GM10847 (cell line): ENCODE results near the gene GJC2.

Experiments used
- POLR2A ChIP-seq: IDR thresholded peaks from 2 replicates; pipeline ENCODE4 v1.6.1; 2011; ENCODE audit not compliant: insufficient read length; ENCODE audit errors: extremely low read depth

The GJC2 gene

GRCh38 chr1:228168563-228169270 lies 19.0 kb downstream of the GJC2 start:
- TF ChIP-seq POLR2A: no peak

- no peak for TF ChIP-seq POLR2A
Measured at GRCh38 chr1:228169345-228169744, 19.6 kb downstream of the GJC2 start.

DNA sequence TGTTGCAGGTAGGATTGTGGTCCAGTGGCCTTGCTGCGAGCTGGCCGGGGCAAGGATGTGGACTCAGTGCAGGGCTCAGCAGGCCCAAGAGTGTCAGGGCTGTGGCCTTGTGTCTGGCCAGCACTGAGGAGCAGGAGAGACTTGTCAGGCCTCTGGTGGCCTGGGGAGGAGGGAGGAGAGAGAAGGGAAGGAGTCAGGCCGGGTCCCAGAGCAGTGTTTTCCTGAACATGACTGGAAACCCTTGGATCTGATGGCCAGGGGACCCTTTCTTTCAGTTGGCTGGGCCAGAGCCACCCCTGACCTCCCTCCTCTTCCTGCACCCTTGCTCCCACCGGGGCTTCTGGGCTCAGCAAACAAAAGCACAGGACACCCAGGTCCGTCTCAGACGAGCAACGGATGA lies 20.9 kb downstream of the GJC2 start:
- TF ChIP-seq POLR2A: no peak

DNA sequence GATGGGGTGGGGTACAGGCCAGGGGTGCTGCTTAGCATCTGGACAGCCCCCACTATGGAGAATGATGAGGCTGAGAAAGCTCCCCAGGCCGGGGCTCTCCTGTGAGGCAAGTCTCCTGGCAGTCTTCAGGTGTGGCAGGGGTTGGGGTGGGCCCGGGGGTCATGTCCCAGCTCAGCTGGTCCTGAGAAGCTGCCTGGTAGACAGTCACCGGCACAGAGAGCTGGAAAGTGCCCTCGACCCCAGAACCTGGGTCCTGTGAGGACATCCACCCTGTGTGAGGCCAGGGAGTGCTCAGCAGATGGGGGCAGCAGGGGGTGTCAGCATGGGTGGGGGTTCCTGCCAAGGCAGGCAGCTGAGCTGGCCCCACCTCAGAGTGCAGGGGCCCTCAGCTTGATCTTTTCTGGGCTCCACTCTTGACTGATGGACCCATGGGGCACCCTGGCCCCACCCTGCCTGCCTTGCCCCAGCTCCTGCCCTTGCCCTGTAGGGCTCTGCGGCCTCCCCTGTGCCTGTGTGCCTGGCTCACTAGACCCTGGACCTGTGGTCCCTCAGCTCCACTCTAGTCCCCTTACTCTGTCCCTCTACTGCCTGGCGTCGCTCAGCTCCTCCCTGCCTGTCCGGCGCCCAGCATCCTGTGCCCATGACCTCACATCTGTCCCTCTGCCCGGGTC lies 21.6 kb downstream of the GJC2 start:
- TF ChIP-seq POLR2A: no peak

- TF ChIP-seq POLR2A: no peak
Measured at GRCh38 chr1:228172591-228173527, 23.1 kb downstream of the GJC2 start.

- no peak for TF ChIP-seq POLR2A
Measured at GRCh38 chr1:228174482-228175315, 25.0 kb downstream of the GJC2 start.

GRCh38 chr1:228175316-228176023 lies 25.7 kb downstream of the GJC2 start:
- TF ChIP-seq POLR2A: no peak

DNA sequence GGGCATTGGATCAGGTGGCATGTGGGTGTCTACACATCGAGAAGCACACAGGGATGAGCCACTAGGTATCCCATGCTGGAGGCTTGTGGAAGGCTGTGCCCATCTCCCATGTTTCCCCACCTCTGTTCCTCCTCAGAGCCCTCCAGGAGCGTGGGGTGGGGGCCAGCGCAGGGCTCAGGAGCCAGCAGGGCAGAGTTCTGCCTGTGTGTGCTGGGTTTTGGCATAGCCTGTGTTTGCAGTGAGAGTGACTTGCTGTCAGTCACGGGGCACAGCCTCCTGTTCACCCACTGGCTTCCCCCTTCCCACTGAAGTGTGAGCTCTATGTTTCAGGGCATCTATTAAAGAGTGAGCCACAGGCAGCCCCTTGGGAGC lies 26.3 kb downstream of the GJC2 start:
- no peak for TF ChIP-seq POLR2A

DNA sequence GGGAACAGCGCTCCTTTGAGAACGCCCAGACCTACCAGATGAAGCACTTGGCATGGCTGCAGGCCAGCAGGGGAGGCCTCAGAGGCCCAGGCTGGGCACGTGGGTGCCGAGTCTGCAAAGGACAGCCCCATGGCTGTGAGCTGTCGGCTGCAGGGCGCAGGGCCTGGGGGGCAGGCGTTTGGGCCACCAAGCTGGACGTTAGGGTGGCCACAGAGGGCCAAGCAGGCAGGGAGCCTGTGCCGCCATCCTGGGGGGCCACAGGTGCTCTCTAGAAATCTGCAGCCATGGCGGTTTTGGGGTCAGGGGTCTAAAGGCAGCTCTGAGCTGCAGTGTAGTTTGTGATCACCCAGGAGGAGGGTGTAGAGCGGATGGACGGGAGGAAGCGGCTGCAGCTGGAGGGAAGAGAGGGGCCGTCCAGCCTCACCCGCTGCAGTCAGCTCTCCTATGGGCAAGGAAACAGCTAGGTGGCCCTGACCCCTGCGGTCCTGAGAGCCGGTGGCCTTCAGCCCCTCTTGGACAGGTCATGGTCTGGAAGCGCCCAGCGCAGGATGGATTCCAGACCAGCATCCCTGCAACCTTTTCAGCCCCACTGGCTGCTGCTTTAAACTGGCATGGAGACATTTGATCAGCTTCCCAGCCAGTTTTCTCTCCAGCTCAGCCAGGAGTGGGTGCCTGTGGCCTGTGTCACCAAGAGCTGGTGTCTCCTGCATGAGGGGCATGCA lies 26.9 kb downstream of the GJC2 start:
- TF ChIP-seq POLR2A: no peak

DNA sequence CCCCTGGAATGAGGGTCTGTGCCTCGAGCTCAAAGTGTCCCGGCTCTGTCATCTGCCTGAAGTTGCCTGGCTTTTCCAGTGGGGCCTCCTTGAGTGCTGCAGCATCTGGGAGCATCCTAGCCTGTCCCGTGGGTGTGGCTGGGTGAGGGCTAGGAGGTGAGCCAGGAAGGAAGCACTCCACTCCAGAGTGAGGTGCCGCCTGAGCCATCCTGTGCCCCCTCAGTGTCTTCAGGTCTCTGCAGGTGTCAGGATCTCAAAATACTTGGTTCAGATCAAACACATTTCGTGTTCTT lies 27.4 kb downstream of the GJC2 start:
- TF ChIP-seq POLR2A: no peak

DNA sequence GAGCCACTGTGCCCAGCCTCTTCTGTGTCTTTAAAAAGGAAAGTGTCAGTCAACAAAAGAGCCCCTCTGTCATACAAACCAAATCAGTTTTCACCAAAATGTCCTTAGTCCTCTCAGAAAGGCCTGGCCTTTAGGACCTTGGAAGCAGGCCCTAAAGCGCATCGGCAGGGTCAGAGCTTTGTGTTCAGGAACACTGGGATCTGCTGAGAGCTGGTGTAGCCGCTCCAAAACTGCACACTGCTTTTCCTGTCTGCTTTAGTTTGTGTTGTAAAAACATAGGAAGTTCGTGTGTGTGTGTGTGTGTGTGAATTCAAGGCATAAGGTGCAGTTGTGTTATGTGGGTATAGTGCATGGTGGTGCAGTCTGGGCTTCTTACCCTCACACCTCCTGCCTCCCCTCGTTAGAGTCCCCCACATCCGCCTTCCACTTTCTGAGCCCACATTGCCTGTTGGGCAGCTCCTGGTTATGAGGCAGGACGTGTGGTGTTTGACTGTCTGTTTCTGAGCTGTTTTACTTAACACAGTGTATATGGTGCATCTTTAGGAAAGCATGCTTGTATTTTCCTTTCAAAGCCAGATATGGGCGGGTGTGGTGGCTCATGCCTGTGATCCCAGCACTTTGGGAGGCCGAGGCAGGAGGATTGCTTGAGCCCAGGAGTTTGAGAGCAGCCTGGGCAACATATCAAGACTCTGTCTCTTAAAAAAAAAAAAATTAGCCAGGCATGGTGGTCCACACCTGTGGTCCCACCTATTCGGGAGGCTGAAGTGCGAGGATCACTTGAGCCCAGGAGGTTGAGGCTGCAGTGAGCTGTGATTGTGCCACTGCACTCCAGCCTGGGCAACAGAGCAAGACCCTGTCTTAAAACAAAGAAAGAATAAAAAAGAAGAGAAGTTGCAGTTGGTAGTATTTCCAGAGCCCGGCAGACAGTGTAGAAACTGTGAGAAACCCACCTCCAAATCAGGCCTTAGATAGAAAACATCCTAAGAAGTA lies 28.3 kb downstream of the GJC2 start:
- no peak for TF ChIP-seq POLR2A

DNA sequence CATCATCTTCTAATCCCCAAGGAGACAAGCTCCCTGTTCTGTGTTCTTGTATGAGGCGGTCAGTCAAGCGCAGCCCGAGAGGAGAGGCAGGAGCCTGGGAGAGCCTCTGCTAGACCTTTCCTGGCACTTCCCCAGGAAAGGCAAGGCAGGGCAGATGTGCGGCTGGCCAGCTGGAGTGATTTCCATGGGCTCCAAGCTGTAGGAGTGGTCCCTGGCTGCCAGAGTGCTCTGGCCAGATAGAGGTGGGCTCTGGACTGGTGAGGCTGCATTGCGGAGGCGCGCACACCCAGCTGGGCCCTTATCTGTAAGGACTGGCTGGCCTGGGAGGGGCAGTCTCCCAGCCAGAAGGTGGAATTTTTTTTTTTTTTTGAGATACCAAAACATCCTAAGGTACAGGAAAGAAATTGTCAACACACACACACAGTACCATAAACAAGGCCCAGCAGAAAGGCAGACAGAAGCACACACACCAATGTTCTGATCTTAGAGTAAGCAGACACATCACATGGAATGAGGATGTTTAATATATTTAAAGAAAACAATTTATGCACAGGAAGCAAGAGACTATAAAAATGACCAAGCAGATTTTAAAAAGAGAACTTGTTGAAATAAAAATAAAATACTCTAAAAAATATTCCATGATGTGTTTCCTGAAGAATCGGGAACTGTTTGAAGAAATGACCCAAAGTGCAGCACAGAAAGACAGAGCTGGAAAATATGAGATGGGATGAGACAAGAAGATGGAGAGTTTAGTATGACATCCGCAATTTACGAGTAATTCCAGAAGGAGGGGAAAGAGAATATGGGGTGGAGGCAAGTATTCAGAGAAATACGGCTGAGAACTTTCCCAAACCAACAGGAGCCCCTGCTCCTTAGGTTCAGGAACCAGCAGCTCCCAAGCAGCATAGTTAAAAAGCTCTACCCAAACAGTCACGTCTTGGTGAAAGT lies 29.3 kb downstream of the GJC2 start:
- TF ChIP-seq POLR2A: no peak
